ENCODE results near the gene TTC14. TPM values are rescaled to one million over a fixed set of nuclear protein-coding genes. Genes with fewer than 3 reads are reported as not detected.

Gene TTC14
- total and polyA plus RNA-seq, 2 of the 8 experiments (the other 6 are each of a cell fraction or from before 2014, with no cell fraction given), result 10.2 to 22.3 TPM

GRCh38 chr3:180601688-180602666, at the start of gene TTC14 (continued):
- TF ChIP-seq CTCF (IDR thresholded peaks at IDR 0.05; ENCODE audit: control extremely low read depth in 1 of 3, insufficient read depth in 1 of 3, low read depth in 1 of 3, low read length in 3 of 3), result 0 out of 4 replicates have a peak, but pooled peaks of 1 of the 3 experiments have one; percentile 3
- peak; percentile 94 for TF ChIP-seq KDM4A (IDR thresholded peaks at IDR 0.05; ENCODE audit: low read depth, low read length, severe bottlenecking)
- TF ChIP-seq ATF3 (IDR thresholded peaks at IDR 0.05; ENCODE audit: insufficient read depth, low read depth, low read length), result no peak
- TF ChIP-seq TCF12 (IDR thresholded peaks at IDR 0.05; ENCODE audit: low read depth, low read length), result no peak
- no peak for TF ChIP-seq SP2 (IDR thresholded peaks at IDR 0.05; ENCODE audit: low read length)
- no peak for TF ChIP-seq SIRT6 (IDR thresholded peaks at IDR 0.05; ENCODE audit: low read length)
- TF ChIP-seq HDAC6 (IDR thresholded peaks at IDR 0.05; ENCODE audit: low read depth, low read length), result no peak
- no peak for TF ChIP-seq EZH2 (IDR thresholded peaks at IDR 0.05; ENCODE audit: low read depth, low read length, severe bottlenecking)
- TF ChIP-seq CREB1 (IDR thresholded peaks at IDR 0.05), result peak; percentile 38
- TF ChIP-seq POLR2AphosphoS5 (IDR thresholded peaks at IDR 0.05; ENCODE audit: low read depth, low read length), result peak; percentile 80
- TF ChIP-seq TEAD4 (IDR thresholded peaks at IDR 0.05; ENCODE audit: low read depth, low read length), result no peak
- TF ChIP-seq CHD2 (IDR thresholded peaks at IDR 0.05; ENCODE audit: low read length), result peak; percentile 93
- 0 out of 2 replicates have a peak, but pooled peaks have one; percentile 17 for TF ChIP-seq BACH1 (IDR thresholded peaks at IDR 0.05; ENCODE audit: low read length)
- TF ChIP-seq JUND (IDR thresholded peaks at IDR 0.05; ENCODE audit: low read length), result no peak
- peak; percentile 83 to 88 for TF ChIP-seq POLR2A (IDR thresholded peaks at IDR 0.05; ENCODE audit: control extremely low read depth in 1 of 2, low read depth in 2 of 2, low read length in 2 of 2)
- TF ChIP-seq ZNF274 (IDR thresholded peaks at IDR 0.05; ENCODE audit: borderline replicate concordance, extremely low read depth, low read length), result no peak
- peak; percentile 48 for TF ChIP-seq CTBP2 (IDR thresholded peaks at IDR 0.05; ENCODE audit: borderline replicate concordance, insufficient read depth, insufficient read length, low read length)
- TF ChIP-seq CHD1 (IDR thresholded peaks at IDR 0.05; ENCODE audit: low read depth, low read length), result no peak
- TF ChIP-seq TAF7 (optimal IDR thresholded peaks at IDR 0.05; ENCODE audit: borderline replicate concordance, low read depth, low read length), result no peak
- 0 out of 2 replicates have a peak, but pooled peaks have one; percentile 47 for TF ChIP-seq RBBP5 (IDR thresholded peaks at IDR 0.05; ENCODE audit: borderline replicate concordance, low read depth, low read length)
- TF ChIP-seq YY1 (IDR thresholded peaks at IDR 0.05; ENCODE audit: low read depth, low read length), result 0 out of 2 replicates have a peak, but pooled peaks have one; percentile 9
- TF ChIP-seq TAF1 (IDR thresholded peaks at IDR 0.05; ENCODE audit: low read depth, low read length), result peak; percentile 82
